ENCODE measurements around the gene DLG2.
A peak's percentile ranks its signal among the peaks of the same experiment; 100 is the strongest.

DLG2 gene

GRCh38 chr11:83674102-83674896 is 1952.8 kb downstream of the DLG2 start:
- H3K27ac Mint-ChIP-seq: peak overlapping the region; percentile 85
- no peak overlapping the region for H3K4me3 Mint-ChIP-seq

GRCh38 chr11:83671289-83671688 is 1955.9 kb downstream of the DLG2 start:
- no peaks in the 10 kb centered on the region for H3K4me1 Mint-ChIP-seq
- no peaks in the 10 kb centered on the region for H3K9me3 Mint-ChIP-seq
- H3K27ac Mint-ChIP-seq: no peak overlapping the region
- H3K27me3 Mint-ChIP-seq (ENCODE audit: low read depth, poor library complexity): peaks cover 2% of the 10 kb centered on the region
- TF ChIP-seq CTCF (IDR thresholded peaks at IDR 0.05): no peak
- H3K36me3 Mint-ChIP-seq (ENCODE audit: low read depth): no peaks in the 10 kb centered on the region
- no peak for DNase-seq
- H3K4me3 Mint-ChIP-seq: no peak overlapping the region

More at GRCh38 chr11:83674102-83674896, 1952.8 kb downstream of the DLG2 start:
- no peaks in the 10 kb centered on the region for H3K36me3 Mint-ChIP-seq (ENCODE audit: low read depth)
- H3K4me1 Mint-ChIP-seq: peaks cover 6% of the 10 kb centered on the region
- H3K9me3 Mint-ChIP-seq: no peaks in the 10 kb centered on the region
- DNase-seq: no peak
- H3K27me3 Mint-ChIP-seq (ENCODE audit: low read depth, poor library complexity): peaks cover 2% of the 10 kb centered on the region
- no peak for TF ChIP-seq CTCF (IDR thresholded peaks at IDR 0.05)

GRCh38 chr11:83666149-83666548 is 1961.0 kb downstream of the DLG2 start:
- Mint-ChIP-seq H3K36me3 (ENCODE audit: low read depth) (no peaks in the 10 kb centered on the region), H3K4me3 (no peak overlapping the region), H3K27ac (no peak overlapping the region), H3K27me3 (ENCODE audit: low read depth, poor library complexity) (no peaks in the 10 kb centered on the region), H3K4me1 (no peaks in the 10 kb centered on the region), H3K9me3 (no peaks in the 10 kb centered on the region)
- DNase-seq: no peak
- TF ChIP-seq CTCF (IDR thresholded peaks at IDR 0.05): no peak

- no peaks in the 10 kb centered on the region for H3K27me3 Mint-ChIP-seq (ENCODE audit: low read depth, poor library complexity)
- no peaks in the 10 kb centered on the region for H3K4me1 Mint-ChIP-seq
- TF ChIP-seq CTCF (IDR thresholded peaks at IDR 0.05): no peak
- H3K36me3 Mint-ChIP-seq (ENCODE audit: low read depth): no peaks in the 10 kb centered on the region
- no peak overlapping the region for H3K4me3 Mint-ChIP-seq
- H3K27ac Mint-ChIP-seq: no peak overlapping the region
- DNase-seq: no peak
- no peaks in the 10 kb centered on the region for H3K9me3 Mint-ChIP-seq
Measured at GRCh38 chr11:83663988-83664387, 1963.2 kb downstream of the DLG2 start.

GRCh38 chr11:83663446-83663845 is 1963.7 kb downstream of the DLG2 start:
- no peak for TF ChIP-seq CTCF (IDR thresholded peaks at IDR 0.05)
- Mint-ChIP-seq H3K27me3 (ENCODE audit: low read depth, poor library complexity) (no peaks in the 10 kb centered on the region), H3K36me3 (ENCODE audit: low read depth) (no peaks in the 10 kb centered on the region), H3K4me1 (no peaks in the 10 kb centered on the region), H3K9me3 (no peaks in the 10 kb centered on the region), H3K27ac (no peak overlapping the region), H3K4me3 (no peak overlapping the region)
- no peak for DNase-seq

- no peaks in the 10 kb centered on the region for H3K27me3 Mint-ChIP-seq (ENCODE audit: low read depth, poor library complexity)
- DNase-seq: no peak
- no peak overlapping the region for H3K27ac Mint-ChIP-seq
- no peak overlapping the region for H3K4me3 Mint-ChIP-seq
- no peaks in the 10 kb centered on the region for H3K9me3 Mint-ChIP-seq
- TF ChIP-seq CTCF (IDR thresholded peaks at IDR 0.05): no peak
- H3K36me3 Mint-ChIP-seq (ENCODE audit: low read depth): no peaks in the 10 kb centered on the region
- H3K4me1 Mint-ChIP-seq: no peaks in the 10 kb centered on the region
Measured at GRCh38 chr11:83662494-83662893, 1964.7 kb downstream of the DLG2 start.

Measured in nephron progenitor cell (in vitro differentiated cells).